Left cardiac atrium (tissue), 4 donors: ENCODE results near the gene CACNA2D4. TPM values are rescaled to one million over a fixed set of nuclear protein-coding genes. Genes with fewer than 3 reads are reported as not detected.

Experiments used
- ATAC-seq, 2 donors: fragments of 200-7000 bp; cut with Tn5 transposase; one replicate each; pipeline ENCODE4 v1.9.1; 2020; ENCODE audit warnings: mild to moderate bottlenecking in 2 of 2, moderate library complexity in 2 of 2
- DNase-seq: peaks from one replicate; pipeline ENCODE4 v3.0.0-alpha.2; 2020
- intact Hi-C, 2 donors: fragments of 100-400 bp; cut with DNase I; formaldehyde crosslinking; loops; one replicate each; pipeline versions ENCODE4 v1.14.1 to v1.15.1; 2022 to 2023
- total RNA-seq, 2 donors: library from RNA; stranded (reverse); fragmentation: NEBNext Ultra II Directional; extraction: Animal tissue kit (Norgen Biotek cat#: 25700); gene quantifications; one replicate each; pipeline ENCODE4 v1.2.1, GENCODE V29; 2021
- donor health status: DM: no; HTN: yes; CAD: no.
- donor health status: DM: no; HTN: yes; CAD: no; lungs with severe emphysema.
- donor health status: DM: yes; HTN: yes; CAD: no.
- donor health status: Dilated cardiomyopathy.

Gene CACNA2D4
- total RNA-seq, 2 donors from 2014 or later, result 1.7 to 2.6 TPM

DNA sequence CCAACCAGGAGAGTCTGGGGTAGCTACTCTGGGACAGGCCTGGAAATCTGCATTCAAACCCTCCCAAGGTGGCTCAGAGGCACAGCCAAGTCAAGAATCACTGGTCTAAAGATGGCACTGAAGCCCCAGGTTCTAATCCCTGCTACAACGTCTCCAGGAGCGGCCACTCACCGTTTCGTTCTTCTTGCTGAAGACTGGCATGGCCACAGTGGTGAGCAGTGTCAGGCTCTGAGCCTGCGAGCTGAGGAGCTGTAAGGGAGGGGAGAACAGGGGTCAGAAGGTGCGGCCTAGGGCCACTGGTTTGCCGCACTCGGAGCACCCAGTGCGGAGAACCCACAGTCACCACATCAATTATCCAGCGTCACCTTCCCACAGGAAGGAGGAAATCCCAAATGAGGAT is 38.8 kb downstream of the CACNA2D4 start:
- intact Hi-C loops, result no loop called here

GRCh38 chr12:1878695-1879094 is 39.8 kb downstream of the CACNA2D4 start:
- intact Hi-C loops, result no loop called here
- ATAC-seq, result no peak
- DNase-seq, result no peak

More for the DNA sequence above, 38.8 kb downstream of the CACNA2D4 start:
- no peak for ATAC-seq
- no peak for DNase-seq

DNA sequence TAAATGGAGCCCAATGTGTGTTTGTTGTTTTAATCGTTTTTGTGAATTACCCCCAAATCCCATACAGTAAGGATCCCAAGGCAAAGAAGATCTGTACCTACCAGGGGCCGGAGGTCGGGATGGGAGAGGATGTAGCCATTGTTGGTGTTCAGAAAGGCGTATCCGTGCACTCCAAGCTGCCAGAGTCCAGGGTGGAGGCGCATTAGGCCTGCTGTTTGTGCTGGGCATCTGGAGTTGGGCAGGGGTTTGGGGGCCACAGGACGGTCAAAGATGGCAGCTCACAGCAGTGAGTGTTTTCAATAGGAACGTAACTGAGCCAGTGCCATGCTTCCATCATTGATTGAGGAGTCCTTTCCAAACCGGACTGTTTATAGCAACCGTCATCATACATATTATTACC is 40.2 kb downstream of the CACNA2D4 start:
- intact Hi-C loops, result no loop called here
- no peak for ATAC-seq
- no peak for DNase-seq

DNA sequence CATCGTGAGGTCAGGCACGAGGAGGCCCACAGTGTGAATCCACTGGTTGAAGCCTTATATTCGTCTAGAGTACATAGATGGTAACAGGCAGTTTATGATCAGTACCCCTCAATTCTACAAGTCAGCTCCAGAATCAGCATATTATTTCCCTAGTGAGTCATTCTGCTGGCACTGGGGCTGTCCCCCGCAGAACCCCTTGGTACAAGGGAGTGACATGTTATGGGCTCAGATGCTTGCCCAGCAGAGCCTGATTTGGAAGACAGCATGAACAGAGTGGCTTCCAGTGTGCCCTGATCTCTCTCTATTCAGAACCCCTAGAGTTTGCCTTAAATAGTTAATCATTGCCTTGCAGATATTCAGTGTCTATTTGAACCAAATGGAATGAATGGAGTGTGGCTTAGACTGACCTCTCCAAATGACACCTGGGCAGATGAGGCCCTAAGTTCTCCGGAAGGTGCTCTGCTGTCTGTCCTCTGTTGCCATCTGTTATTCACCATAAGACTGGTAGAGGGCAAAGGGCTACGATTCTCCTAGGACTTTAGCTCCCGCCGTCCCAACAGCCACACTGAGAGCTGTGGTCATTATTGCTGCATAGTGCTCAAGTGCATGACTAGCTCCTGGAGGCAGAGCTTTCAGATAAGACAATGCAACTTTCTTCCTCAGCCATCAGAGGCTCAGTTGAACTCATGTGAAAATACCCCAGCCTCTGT is 41.1 kb downstream of the CACNA2D4 start:
- ATAC-seq, result no peak
- DNase-seq, result no peak
- intact Hi-C loops, result no loop called here

GRCh38 chr12:1876086-1876485 is 42.4 kb downstream of the CACNA2D4 start:
- DNase-seq (no peak), ATAC-seq (no peak)
- intact Hi-C loops, result no loop called here

- intact Hi-C loops, result no loop called here
- DNase-seq, result no peak
- no peak for ATAC-seq
Observed at GRCh38 chr12:1875608-1876007, 42.8 kb downstream of the CACNA2D4 start.

DNA sequence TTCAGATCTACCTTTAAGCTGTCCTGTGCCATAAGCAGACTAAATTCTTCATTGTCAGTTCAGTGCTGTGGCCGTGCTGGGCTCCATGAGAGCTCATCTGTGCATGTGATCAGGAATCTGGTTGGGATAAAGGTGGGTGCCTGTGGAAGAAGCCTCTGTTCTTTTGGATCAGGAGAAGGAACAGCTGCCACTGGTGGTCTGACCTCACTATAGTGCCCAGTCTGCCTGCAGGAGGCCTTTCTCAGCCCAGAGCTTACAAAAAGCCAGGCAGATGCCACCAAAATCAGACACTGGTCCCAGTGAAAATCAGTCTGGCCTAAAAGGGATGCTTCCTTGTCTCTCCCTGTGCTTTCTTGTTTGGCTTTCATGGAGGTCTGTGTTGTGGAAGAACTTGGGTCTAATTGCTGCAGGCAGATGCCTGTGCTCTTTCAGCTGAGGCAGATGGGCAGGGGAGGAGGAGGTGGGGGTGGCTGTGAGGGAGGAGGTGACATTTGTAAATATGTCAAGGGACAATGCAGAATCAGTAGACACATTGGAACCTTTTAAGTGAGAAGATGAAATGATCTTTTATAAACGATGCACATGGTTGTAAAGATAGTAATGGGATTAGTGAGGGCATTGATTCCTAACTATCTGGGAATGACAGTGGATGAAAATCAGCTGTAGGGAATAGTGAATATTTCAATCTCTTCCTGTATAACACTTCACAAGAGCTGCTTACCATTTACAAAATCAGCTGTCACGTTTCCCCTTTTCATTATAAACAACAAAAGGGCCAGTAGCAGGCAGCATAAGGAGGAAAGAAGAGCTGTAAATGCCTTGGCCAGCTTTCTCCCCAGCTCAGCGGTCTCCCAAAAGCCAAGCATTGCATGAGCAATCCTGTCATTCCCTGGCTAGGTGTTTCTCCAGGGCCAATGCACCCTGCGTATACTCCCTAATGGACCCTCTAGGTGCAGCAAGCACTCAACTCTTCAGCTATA is 44.6 kb downstream of the CACNA2D4 start:
- intact Hi-C loops, result no loop called here

DNA sequence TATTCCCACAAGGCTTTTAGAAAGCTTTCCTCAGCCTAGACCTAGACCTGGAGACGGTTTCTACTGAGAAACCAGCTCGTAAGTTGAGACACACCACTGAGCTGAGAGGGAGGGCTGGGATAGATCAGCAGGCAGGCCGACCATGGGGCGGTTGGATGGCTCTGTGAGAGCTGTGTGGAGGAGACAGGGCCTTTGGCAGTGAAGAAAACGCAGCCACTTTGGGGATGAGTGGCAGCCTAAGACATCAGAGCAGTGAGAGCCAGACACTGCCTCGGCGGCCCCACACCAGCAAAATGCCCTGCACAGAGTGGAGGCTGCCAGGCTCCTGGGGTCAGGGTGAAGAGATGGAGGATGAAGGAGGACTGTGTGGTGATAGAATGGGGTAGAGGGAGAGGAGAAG is 46.0 kb downstream of the CACNA2D4 start:
- ATAC-seq, result no peak
- intact Hi-C loops, result no loop called here
- no peak for DNase-seq

More for the DNA sequence above, 44.6 kb downstream of the CACNA2D4 start:
- no peak for ATAC-seq
- DNase-seq, result no peak

DNA sequence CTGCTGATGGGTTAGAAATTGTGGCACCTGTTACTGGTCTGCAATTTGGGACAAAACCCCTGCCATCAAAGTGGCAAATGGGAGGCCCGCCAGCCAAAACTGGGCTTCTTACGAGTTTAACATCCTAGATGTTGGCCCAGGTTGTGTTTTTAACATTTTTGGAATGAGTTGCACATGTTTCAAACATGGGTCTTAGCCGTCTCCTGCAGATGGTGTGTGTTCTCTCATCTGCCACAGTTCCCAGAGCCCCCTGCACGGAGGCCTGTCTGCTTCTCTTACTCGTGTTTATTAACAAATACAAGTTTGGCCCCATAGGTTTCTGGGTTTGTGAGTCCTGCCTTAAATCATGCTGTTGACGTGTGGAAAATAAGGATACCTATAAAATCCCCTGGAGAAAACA is 46.5 kb downstream of the CACNA2D4 start:
- intact Hi-C loops, result no loop called here
- DNase-seq, result no peak
- ATAC-seq, result no peak

DNA sequence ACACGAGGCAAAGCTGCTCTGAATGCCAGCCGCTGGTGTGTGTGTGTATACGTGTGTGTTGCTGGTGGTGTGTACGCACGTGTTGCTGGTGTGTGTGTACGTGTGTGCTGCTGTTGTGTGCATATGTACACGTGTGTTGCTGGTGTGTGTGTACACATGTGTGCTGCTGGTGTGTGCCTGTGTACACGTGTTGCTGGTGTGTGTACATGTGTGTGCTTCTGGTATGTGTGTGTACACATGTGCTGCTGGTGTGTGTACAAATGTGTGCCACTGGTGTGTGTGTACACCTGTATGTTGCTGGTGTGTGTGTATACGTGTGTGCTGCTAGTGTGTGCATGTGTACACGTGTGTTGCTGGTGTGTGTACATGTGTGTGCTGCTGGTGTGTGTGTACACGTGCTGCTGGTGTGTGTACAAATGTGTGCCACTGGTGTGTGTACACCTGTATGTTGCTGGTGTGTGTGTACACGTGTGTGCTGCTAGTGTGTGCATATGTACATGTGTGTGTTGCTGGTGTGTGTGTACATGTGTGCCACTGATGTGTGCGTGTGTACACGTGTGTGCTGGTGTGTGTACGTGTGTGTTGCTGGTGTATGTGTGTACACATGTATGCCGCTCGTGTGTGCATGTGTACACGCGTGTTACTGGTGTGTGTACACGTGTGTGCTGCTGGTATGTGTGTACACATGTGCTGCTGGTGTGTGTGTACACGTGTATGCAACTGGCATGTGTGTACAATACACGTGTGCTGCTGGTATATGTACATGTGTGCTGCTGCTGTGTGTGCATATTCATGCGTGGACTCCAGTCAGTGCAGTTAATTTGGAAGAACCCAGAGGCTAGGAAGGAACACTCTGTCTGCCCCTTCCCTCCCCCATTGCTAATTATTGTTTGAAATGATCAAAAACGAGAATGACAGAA is 47.2 kb downstream of the CACNA2D4 start:
- ATAC-seq (no peak), DNase-seq (no peak)
- intact Hi-C loops, result no loop called here

- DNase-seq, result no peak
Observed at GRCh38 chr12:1870086-1870485, 48.4 kb downstream of the CACNA2D4 start.

DNA sequence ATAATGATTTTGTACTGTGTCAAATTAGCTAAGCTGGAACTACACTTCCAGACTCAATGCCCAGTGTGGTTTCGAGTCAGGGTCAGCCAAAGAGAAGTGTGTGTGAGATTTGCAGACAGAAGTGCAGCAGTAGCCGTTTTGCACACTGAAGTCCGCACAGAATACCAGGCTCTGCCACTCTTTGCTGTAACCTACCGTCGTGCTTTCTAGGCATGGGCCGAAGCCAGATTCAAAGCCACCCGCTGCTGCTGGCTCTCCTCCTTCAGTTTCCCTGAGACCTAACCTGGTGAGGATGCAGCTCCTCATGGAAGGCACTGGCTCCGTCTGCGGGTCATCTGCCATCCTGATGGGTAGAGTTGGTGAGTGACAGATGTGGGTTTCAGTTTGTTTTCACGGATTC is 49.3 kb downstream of the CACNA2D4 start:
- ATAC-seq (no peak), DNase-seq (no peak)
- intact Hi-C loops, result no loop called here

More at GRCh38 chr12:1870086-1870485, 48.4 kb downstream of the CACNA2D4 start:
- intact Hi-C loops, result no loop called here
- no peak for ATAC-seq

- no peak for DNase-seq
- intact Hi-C loops, result no loop called here
- no peak for ATAC-seq
Observed at GRCh38 chr12:1865284-1865866, 53.1 kb downstream of the CACNA2D4 start.

DNA sequence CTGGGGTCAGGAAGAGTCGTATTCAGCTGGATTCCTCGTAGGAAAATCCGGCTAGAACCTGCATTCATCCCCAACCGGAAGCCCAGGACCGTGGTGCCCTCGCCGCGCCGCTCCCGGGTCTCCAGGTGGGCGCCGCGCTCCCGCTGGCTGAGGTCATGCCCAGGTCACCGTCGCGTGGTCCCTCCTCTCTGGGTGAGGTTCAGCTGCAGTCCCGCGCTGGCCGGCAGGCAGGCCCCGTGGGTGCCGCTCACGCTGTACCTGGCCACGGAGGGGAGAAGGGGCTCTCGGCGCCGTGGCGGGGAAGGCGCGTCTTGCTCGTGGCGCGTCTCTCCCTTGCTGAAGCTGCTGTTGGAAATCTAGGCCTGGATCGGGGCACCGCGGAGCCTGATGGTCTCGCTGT is 53.6 kb downstream of the CACNA2D4 start:
- intact Hi-C loops, result no loop called here
- DNase-seq (no peak), ATAC-seq (no peak)

- intact Hi-C loops, result no loop called here
- ATAC-seq, result no peak
- no peak for DNase-seq
Observed at GRCh38 chr12:1864456-1864855, 54.0 kb downstream of the CACNA2D4 start.

- DNase-seq (no peak), ATAC-seq (no peak)
- intact Hi-C loops, result no loop called here
Observed at GRCh38 chr12:1863823-1864222, 54.6 kb downstream of the CACNA2D4 start.

DNA sequence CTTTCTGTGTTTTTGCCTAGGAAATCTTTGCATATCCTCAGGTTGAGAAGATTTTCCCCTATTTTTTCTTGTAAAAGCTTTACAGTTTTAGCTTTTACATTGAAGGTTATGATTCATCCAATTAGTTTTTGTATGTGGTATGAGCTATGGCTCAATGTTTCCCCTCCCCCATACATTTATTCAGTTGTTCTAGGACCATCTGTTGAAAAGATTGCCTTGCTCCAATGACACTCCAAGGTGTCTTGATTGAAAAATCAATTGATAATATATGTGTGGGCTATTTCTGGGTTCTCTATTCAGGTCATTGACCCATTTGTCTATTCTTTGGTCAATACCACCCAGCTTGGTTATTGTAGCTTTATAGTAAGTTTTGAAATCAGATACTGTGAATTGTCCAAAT is 55.5 kb downstream of the CACNA2D4 start:
- DNase-seq, result no peak
- ATAC-seq, result no peak
- intact Hi-C loops, result no loop called here

GRCh38 chr12:1859643-1860042 is 58.8 kb downstream of the CACNA2D4 start:
- ATAC-seq, result no peak
- intact Hi-C loops, result no loop called here
- no peak for DNase-seq

DNA sequence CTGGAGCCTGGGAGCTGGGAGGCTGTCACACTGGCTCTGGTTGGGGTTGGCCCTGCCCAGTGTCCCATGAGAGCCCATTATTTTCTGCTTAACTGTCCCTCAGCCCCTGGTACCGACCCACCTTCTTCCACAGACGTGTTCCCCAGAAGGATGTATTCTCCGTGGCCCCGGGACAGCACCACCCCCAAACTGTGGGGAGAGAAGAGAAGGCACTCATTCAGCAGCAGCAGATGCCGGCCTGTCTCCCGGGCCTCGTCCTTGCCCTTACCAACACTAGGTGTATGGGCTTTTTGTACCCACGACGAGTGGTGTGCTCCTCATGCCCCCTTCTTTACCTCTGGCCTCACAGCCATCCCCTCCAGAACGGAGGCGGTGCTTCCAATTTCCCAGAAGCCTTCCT is 60.0 kb downstream of the CACNA2D4 start:
- intact Hi-C loops, result no loop called here
- DNase-seq, result no peak
- no peak for ATAC-seq
